ENCODE measurements around the gene FCER1G. TPM values are rescaled to one million over a fixed set of nuclear protein-coding genes. Genes with fewer than 3 reads are reported as not detected.

FCER1G gene
- total and polyA plus RNA-seq, 10 donors: 148 to 402 (median 243) TPM

DNA sequence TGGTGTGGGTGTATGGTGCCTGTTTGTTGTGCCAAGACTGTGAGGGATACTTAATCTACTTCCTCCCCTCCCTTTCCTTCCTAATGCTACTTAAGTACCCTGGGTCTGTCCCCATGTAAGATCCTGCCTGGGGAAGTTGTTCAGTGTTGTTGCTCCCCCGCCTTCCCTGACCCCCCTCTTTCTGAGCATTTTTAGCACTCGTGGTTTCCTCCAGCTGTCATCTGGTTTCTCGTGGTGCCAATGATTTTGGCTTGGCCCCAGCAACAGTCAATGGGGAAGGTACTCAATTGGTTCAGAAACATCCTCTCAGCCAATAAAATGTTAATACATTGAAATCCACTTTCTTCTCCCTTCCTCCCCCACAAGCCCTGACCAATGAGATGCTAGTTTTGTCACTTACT, 29.8 kb upstream of the FCER1G start:
- H3K36me3 ChIP-seq: no peaks in the 10 kb centered on the region
- peaks cover 50 to 94% (median 86%) of the 10 kb centered on the region in 6 donors for H3K4me1 ChIP-seq
- peak overlapping the region; percentile 76 to 92 (median 91) for H3K27ac ChIP-seq
- peak; percentile 88 for DNase-seq
- 0 to 1% (median 0%) methylated on average over 3 of the region's 3 CpGs for WGBS, 5 donors
- peak overlapping the region in 3 of 8 donors; percentile 25 to 56 (median 26) for H3K4me3 ChIP-seq
- TF ChIP-seq POLR2A (IDR thresholded peaks at IDR 0.05) (no peak), POLR2AphosphoS5 (IDR thresholded peaks at IDR 0.05) (peak in 2 of 3 donors; percentile 26 to 81), CTCF (IDR thresholded peaks at IDR 0.05 in 8 of 11, conservative IDR thresholded peaks at IDR 0.05 in 3 of 11) (no peak)
- intact Hi-C loops (cut with DNase I; ENCODE audit: low total_unique reads): no loop called here
- no peaks in the 10 kb centered on the region for H3K9me3 ChIP-seq
- no peaks in the 10 kb centered on the region for H3K27me3 ChIP-seq (replicated peaks in 1 of 7)

DNA sequence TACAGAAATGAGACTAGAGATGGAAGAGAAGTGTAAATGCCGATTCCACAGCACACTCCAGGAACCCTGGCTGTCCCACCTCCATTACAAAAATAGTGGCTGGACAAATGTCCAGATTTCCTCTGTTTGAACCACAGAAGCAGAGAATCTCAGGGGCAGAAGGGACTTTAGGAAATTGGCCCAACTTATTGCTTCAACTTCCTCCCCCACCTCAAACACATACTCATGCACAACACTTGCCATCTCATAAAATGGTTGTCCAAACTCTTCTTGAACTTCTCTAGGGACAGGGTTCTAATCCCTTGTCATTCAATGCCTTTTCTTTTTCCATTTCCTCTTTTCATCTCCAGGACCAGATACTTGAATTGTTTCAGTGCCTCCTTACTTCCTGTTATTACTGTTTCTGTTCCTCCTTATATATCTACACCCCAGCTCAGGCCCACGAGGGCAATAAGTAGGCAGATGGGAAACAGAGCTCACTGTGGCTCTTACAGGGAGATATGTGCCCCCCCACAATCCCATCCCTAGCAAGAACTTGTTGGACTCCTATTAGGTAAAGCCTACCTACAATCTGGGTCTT, 29.3 kb upstream of the FCER1G start:
- Histone ChIP-seq H3K4me1 (peaks cover 50 to 94% (median 84%) of the 10 kb centered on the region in 6 donors), H3K27me3 (replicated peaks in 1 of 7) (no peaks in the 10 kb centered on the region), H3K36me3 (peaks cover 0 to under 1% (median 0%) of the 10 kb centered on the region in 6 donors), H3K27ac (peak overlapping the region; percentile 76 to 92 (median 91)), H3K9me3 (no peaks in the 10 kb centered on the region), H3K4me3 (peak overlapping the region in 2 of 8 donors; percentile 25 to 56)
- intact Hi-C loops (cut with DNase I; ENCODE audit: low total_unique reads): no loop called here
- TF ChIP-seq CTCF (IDR thresholded peaks at IDR 0.05 in 8 of 11, conservative IDR thresholded peaks at IDR 0.05 in 3 of 11): peak in 1 of 11 experiments; percentile 4
- TF ChIP-seq POLR2AphosphoS5 (IDR thresholded peaks at IDR 0.05): peak in 1 of 3 donors; percentile 41
- TF ChIP-seq POLR2A (IDR thresholded peaks at IDR 0.05): peak in 1 of 3 donors; percentile 18
- peak; percentile 72 for DNase-seq
- 0 to 7% (median 1%) methylated on average over 2 of the region's 2 CpGs for WGBS, 5 donors

GRCh38 chr1:161187311-161187710, 27.8 kb upstream of the FCER1G start:
- intact Hi-C loops (cut with DNase I; ENCODE audit: low total_unique reads): no loop called here
- peak; percentile 77 for DNase-seq
- TF ChIP-seq POLR2AphosphoS5 (IDR thresholded peaks at IDR 0.05) (no peak), CTCF (IDR thresholded peaks at IDR 0.05 in 8 of 11, conservative IDR thresholded peaks at IDR 0.05 in 3 of 11) (no peak), POLR2A (IDR thresholded peaks at IDR 0.05) (no peak)
- Histone ChIP-seq H3K36me3 (peaks cover 0 to 8% (median 0%) of the 10 kb centered on the region in 6 donors), H3K27me3 (replicated peaks in 1 of 7) (no peaks in the 10 kb centered on the region), H3K4me3 (no peak overlapping the region), H3K9me3 (no peaks in the 10 kb centered on the region), H3K4me1 (peaks cover 45 to 94% (median 80%) of the 10 kb centered on the region in 6 donors), H3K27ac (peak overlapping the region; percentile 76 to 92 (median 91))
- WGBS, 5 donors: 54 to 67% (median 60%) methylated on average over 3 of the region's 3 CpGs

GRCh38 chr1:161188381-161188780, 26.7 kb upstream of the FCER1G start:
- peaks cover 45 to 94% (median 80%) of the 10 kb centered on the region in 6 donors for H3K4me1 ChIP-seq
- DNase-seq: no peak
- WGBS, 5 donors: 72 to 78% (median 76%) methylated on average over 6 of the region's 6 CpGs

More at GRCh38 chr1:161188381-161188780, 26.7 kb upstream of the FCER1G start:
- intact Hi-C loops (cut with DNase I; ENCODE audit: low total_unique reads): no loop called here
- H3K4me3 ChIP-seq: no peak overlapping the region
- H3K36me3 ChIP-seq: peaks cover 0 to 8% (median 0%) of the 10 kb centered on the region in 6 donors
- peak overlapping the region in 5 of 8 donors; percentile 89 to 92 (median 92) for H3K27ac ChIP-seq
- no peaks in the 10 kb centered on the region for H3K27me3 ChIP-seq (replicated peaks in 1 of 7)
- no peaks in the 10 kb centered on the region for H3K9me3 ChIP-seq
- TF ChIP-seq POLR2A (IDR thresholded peaks at IDR 0.05) (no peak), CTCF (IDR thresholded peaks at IDR 0.05 in 8 of 11, conservative IDR thresholded peaks at IDR 0.05 in 3 of 11) (no peak), POLR2AphosphoS5 (IDR thresholded peaks at IDR 0.05) (no peak)
